Caco-2 (cell line): ENCODE measurements around the gene TPBG. TPM values are rescaled to one million over a fixed set of nuclear protein-coding genes. Genes with fewer than 3 reads are reported as not detected.

Experiments used
- BruUV-seq: library from RNA; stranded (reverse); fragments of 400-500 nt; replicated peaks from 2 replicates; lab custom pipeline; 2021; lab: Mats Ljungman, UMichigan
- CTCF ChIA-PET: fragments of 300-600 bp; sonication (Branson Sonifier 250); formaldehyde crosslinking; loops from one replicate; lab custom pipeline; 2022; ENCODE audit warnings: antibody characterized with exemption; lab: Charles Lee
- POLR2A ChIA-PET: fragments of 300-600 bp; sonication (Branson Sonifier 250); formaldehyde crosslinking; loops from one replicate; lab custom pipeline; 2022; ENCODE audit warnings: antibody characterized with exemption; lab: Charles Lee
- DNase-seq, 2 experiments: peaks; one replicate each; pipeline versions ENCODE4 v3.0.0 to v3.0.0-alpha.2; 2020 to 2022
- H3K27me3 ChIP-seq: replicated peaks from 2 replicates; pipeline ENCODE4 v1.6.0; 2011; ENCODE audit warnings: low read length; ENCODE audit not compliant: control insufficient read depth, insufficient read depth
- H3K36me3 ChIP-seq: 2 replicates; pipeline ENCODE4 v1.5.1; 2011; ENCODE audit warnings: low read length; ENCODE audit not compliant: control insufficient read depth, insufficient read depth
- H3K4me1 ChIP-seq: fragments of 250-450 bp; sonication (Bioruptor Pico); 2 replicates; pipeline ENCODE4 v1.5.1; 2020; ENCODE audit warnings: mild to moderate bottlenecking
- H3K4me3 ChIP-seq: 2 replicates; pipeline ENCODE4 v1.5.1; 2011; ENCODE audit warnings: low read depth, mild to moderate bottlenecking, control low read depth, low read length
- H3K9me3 ChIP-seq: fragments of 250-450 bp; sonication (Bioruptor Pico); 2 replicates; pipeline ENCODE4 v1.5.1; 2020; ENCODE audit warnings: mild to moderate bottlenecking, moderate library complexity
- H3K27ac Mint-ChIP-seq: one replicate; pipeline ENCODE4 v1.8.0; 2022; ENCODE audit warnings: mixed read lengths; ENCODE audit not compliant: unreplicated experiment
- H3K27me3 Mint-ChIP-seq: one replicate; pipeline ENCODE4 v1.8.0; 2022; ENCODE audit warnings: mixed read lengths; ENCODE audit not compliant: insufficient read depth, unreplicated experiment
- H3K36me3 Mint-ChIP-seq: one replicate; pipeline ENCODE4 v1.8.0; 2022; ENCODE audit warnings: mild to moderate bottlenecking, mixed read lengths; ENCODE audit not compliant: insufficient read depth, unreplicated experiment
- H3K4me1 Mint-ChIP-seq: one replicate; pipeline ENCODE4 v1.8.0; 2022; ENCODE audit warnings: low read depth, mixed read lengths; ENCODE audit not compliant: unreplicated experiment
- H3K4me3 Mint-ChIP-seq: one replicate; pipeline ENCODE4 v1.8.0; 2022; ENCODE audit warnings: mild to moderate bottlenecking, moderate library complexity, mixed read lengths; ENCODE audit not compliant: unreplicated experiment
- H3K9me3 Mint-ChIP-seq: one replicate; pipeline ENCODE4 v1.8.0; 2022; ENCODE audit warnings: mixed read lengths; ENCODE audit not compliant: unreplicated experiment
- intact Hi-C: fragments of 100-400 bp; cut with micrococcal nuclease; formaldehyde crosslinking; loops from one replicate; pipeline ENCODE4 v1.10.0; 2022; ENCODE audit not compliant: unreplicated experiment
- total RNA-seq: library from RNA; stranded (reverse); gene quantifications from 2 replicates; pipeline ENCODE4 v1.2.3, GENCODE V29; 2022
- TF ChIP-seq, protein P1 (sequence below), 2 experiments: fragments of 200-600 bp in 1 of 2; IDR thresholded peaks; 1 replicate in 1 of 2; 2 replicates in 1 of 2; pipeline versions ENCODE4 v1.5.1 to v1.8.0; 2011 to 2022; ENCODE audit warnings: antibody characterized with exemption in 1 of 2, control low read depth in 1 of 2, inconsistent platforms in 1 of 2, low read depth in 1 of 2, low read length in 1 of 2, mild to moderate bottlenecking in 1 of 2, moderate library complexity in 1 of 2; ENCODE audit not compliant: insufficient read depth in 1 of 2, severe bottlenecking in 1 of 2, unreplicated experiment in 1 of 2

Gene TPBG
- total RNA-seq, 1 experiment from 2014 or later = 4.0 TPM

DNA sequence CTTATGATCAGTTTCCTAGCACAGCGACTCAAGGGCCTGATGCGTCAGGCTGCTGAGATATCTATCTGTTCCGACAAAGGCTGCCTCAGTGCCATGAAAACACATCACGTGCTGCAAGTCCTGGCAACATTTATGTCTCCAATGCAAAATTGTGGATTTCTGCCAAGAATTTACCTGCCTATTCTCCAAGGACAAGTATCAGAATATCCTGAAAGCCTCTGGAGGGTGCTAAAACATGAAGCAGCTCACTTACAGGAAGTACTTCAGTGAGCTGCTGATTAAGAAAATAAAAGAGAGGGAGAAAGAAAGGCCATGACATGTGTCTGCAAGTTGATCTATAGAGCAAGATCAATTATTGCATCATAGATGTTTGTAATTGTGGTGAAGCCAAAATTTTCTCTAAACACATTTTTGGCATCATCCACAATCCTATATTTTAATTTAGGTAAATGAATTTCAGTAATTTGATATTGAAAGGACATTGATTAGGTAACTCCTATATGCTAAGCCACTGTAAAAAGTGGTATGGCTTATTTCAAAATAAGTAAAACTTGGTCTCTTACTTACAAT is 25.8 kb upstream of the TPBG start:
- POLR2A ChIA-PET = no interaction called here
- BruUV-seq = no TSS peak

GRCh38 chr6:82348130-82348529 is 15.5 kb upstream of the TPBG start:
- Mint-ChIP-seq H3K27ac (no peak overlapping the region), H3K36me3 (no peaks in the 10 kb centered on the region), H3K4me3 (no peak overlapping the region), H3K27me3 (peaks cover 6% of the 10 kb centered on the region), H3K4me1 (no peaks in the 10 kb centered on the region), H3K9me3 (peaks cover 10% of the 10 kb centered on the region)
- Histone ChIP-seq H3K27me3 (0 out of 2 replicates have a peak, but pooled peaks cover 1% of the 10 kb centered on the region), H3K9me3 (no peaks in the 10 kb centered on the region), H3K4me1 (no peaks in the 10 kb centered on the region), H3K36me3 (no peaks in the 10 kb centered on the region), H3K4me3 (no peak overlapping the region)
- DNase-seq = peak in 1 of 2 experiments; percentile 8
- CTCF ChIA-PET = interaction anchor here (1.5 kb wide), 1 partner anchor 15 kb away, joined by 10 read pairs; no protein-coding TSS in a partner anchor
- no TSS peak for BruUV-seq
- intact Hi-C loops = no loop called here
- POLR2A ChIA-PET = no interaction called here
- TF ChIP-seq, protein P1, sequence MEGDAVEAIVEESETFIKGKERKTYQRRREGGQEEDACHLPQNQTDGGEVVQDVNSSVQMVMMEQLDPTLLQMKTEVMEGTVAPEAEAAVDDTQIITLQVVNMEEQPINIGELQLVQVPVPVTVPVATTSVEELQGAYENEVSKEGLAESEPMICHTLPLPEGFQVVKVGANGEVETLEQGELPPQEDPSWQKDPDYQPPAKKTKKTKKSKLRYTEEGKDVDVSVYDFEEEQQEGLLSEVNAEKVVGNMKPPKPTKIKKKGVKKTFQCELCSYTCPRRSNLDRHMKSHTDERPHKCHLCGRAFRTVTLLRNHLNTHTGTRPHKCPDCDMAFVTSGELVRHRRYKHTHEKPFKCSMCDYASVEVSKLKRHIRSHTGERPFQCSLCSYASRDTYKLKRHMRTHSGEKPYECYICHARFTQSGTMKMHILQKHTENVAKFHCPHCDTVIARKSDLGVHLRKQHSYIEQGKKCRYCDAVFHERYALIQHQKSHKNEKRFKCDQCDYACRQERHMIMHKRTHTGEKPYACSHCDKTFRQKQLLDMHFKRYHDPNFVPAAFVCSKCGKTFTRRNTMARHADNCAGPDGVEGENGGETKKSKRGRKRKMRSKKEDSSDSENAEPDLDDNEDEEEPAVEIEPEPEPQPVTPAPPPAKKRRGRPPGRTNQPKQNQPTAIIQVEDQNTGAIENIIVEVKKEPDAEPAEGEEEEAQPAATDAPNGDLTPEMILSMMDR (IDR thresholded peaks at IDR 0.05; ENCODE audit: insufficient read depth in 1 of 2, low read depth in 1 of 2, low read length in 1 of 2, severe bottlenecking in 1 of 2, unreplicated experiment in 1 of 2) = no peak

More for the DNA sequence above, 25.8 kb upstream of the TPBG start:
- Histone ChIP-seq H3K36me3 (no peaks in the 10 kb centered on the region), H3K4me1 (no peaks in the 10 kb centered on the region), H3K27me3 (no peaks in the 10 kb centered on the region), H3K4me3 (no peak overlapping the region), H3K9me3 (peaks cover 9% of the 10 kb centered on the region)
- CTCF ChIA-PET = no interaction called here
- no peaks in the 10 kb centered on the region for H3K36me3 Mint-ChIP-seq
- intact Hi-C loops = no loop called here
- H3K4me1 Mint-ChIP-seq = no peaks in the 10 kb centered on the region
- peaks cover 21% of the 10 kb centered on the region for H3K9me3 Mint-ChIP-seq
- no peak for DNase-seq
- TF ChIP-seq, protein P1 (IDR thresholded peaks at IDR 0.05; ENCODE audit: insufficient read depth in 1 of 2, low read depth in 1 of 2, low read length in 1 of 2, severe bottlenecking in 1 of 2, unreplicated experiment in 1 of 2) = no peak
- H3K4me3 Mint-ChIP-seq = no peak overlapping the region
- H3K27ac Mint-ChIP-seq = no peak overlapping the region
- H3K27me3 Mint-ChIP-seq = peaks cover 3% of the 10 kb centered on the region

DNA sequence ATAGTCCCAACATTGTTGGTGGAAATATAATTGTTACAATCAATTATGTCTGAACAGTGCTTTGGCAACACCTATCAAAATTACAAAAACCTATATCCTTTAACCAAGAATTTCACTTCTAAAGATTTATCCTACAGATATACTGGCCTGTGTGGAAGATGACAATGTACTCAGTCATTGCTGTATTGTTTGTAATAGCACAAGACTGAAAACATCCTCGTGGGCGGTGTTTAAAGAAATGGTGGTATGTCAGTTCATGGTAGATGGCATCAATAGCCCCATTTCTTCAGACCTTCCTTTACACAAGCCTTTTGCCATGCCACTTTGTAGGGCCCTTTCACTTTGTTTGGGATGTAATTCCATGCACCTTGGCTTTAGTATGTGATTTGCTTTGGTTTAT is 9.8 kb upstream of the TPBG start:
- no peak for DNase-seq
- Histone ChIP-seq H3K27me3 (0 out of 2 replicates have a peak, but pooled peaks cover 1% of the 10 kb centered on the region), H3K9me3 (0 out of 2 replicates have a peak, but pooled peaks cover 3% of the 10 kb centered on the region), H3K36me3 (no peaks in the 10 kb centered on the region), H3K4me3 (no peak overlapping the region), H3K4me1 (no peaks in the 10 kb centered on the region)
- H3K36me3 Mint-ChIP-seq = no peaks in the 10 kb centered on the region
- no TSS peak for BruUV-seq
- H3K27me3 Mint-ChIP-seq = peaks cover 19% of the 10 kb centered on the region
- H3K4me3 Mint-ChIP-seq = no peak overlapping the region
- POLR2A ChIA-PET = no interaction called here
- no peaks in the 10 kb centered on the region for H3K4me1 Mint-ChIP-seq
- H3K27ac Mint-ChIP-seq = no peak overlapping the region
- TF ChIP-seq, protein P1 (IDR thresholded peaks at IDR 0.05; ENCODE audit: insufficient read depth in 1 of 2, low read depth in 1 of 2, low read length in 1 of 2, severe bottlenecking in 1 of 2, unreplicated experiment in 1 of 2) = no peak
- CTCF ChIA-PET = no interaction called here
- no peaks in the 10 kb centered on the region for H3K9me3 Mint-ChIP-seq
- intact Hi-C loops = loop anchor here (10.0 kb wide), 1 partner anchor 361 kb away; no protein-coding TSS in a partner anchor
